GM23338 (cell line): Measurements from ENCODE around the gene EXOC3. TPM values are rescaled to one million over a fixed set of nuclear protein-coding genes. Genes with fewer than 3 reads are reported as not detected.
"Not testable (repeated sequence)": the region's sequence is repeated elsewhere in the genome, so short reads cannot be mapped to it uniquely, and the experiment has no call there.

Experiments
- ATAC-seq: fragments of 200-7000 bp; cut with Tn5 transposase; 3 replicates; pipeline ENCODE4 v1.9.1; 2020
- DNase-seq: peaks from one replicate; pipeline ENCODE4 v3.0.0-alpha.2; 2015; ENCODE audit warnings: low spot score
- H2AFZ ChIP-seq: fragments of 200-600 bp; sonication (generic); 2 replicates; pipeline ENCODE4 v1.8.0; 2016; ENCODE audit warnings: antibody characterized with exemption, mild to moderate bottlenecking, moderate library complexity
- H3F3A ChIP-seq: fragments of 200-600 bp; sonication (generic); replicated peaks from 2 replicates; pipeline ENCODE4 v1.8.0; 2017; ENCODE audit warnings: antibody characterized with exemption, mixed run types, low read depth
- H3K27ac ChIP-seq: fragments of 200-600 bp; sonication (generic); 2 replicates; pipeline ENCODE4 v1.6.1; 2016; ENCODE audit warnings: low read depth
- H3K27me3 ChIP-seq: fragments of 200-600 bp; sonication (generic); 2 replicates; pipeline ENCODE4 v1.8.0; 2016; ENCODE audit warnings: mild to moderate bottlenecking, mixed run types, moderate library complexity; ENCODE audit not compliant: insufficient read depth
- H3K36me3 ChIP-seq: fragments of 200-600 bp; sonication (generic); 2 replicates; pipeline ENCODE4 v1.8.0; 2016; ENCODE audit warnings: mild to moderate bottlenecking; ENCODE audit not compliant: insufficient read depth
- H3K4me1 ChIP-seq: fragments of 200-600 bp; sonication (generic); 2 replicates; pipeline ENCODE4 v1.8.0; 2016; ENCODE audit warnings: mild to moderate bottlenecking, moderate library complexity; ENCODE audit not compliant: insufficient read depth
- H3K4me2 ChIP-seq: fragments of 200-600 bp; sonication (generic); 2 replicates; pipeline ENCODE4 v1.7.1; 2017; ENCODE audit warnings: mixed run types
- H3K4me3 ChIP-seq: fragments of 200-600 bp; sonication (generic); 2 replicates; pipeline ENCODE4 v1.6.1; 2016; ENCODE audit warnings: mixed run types
- H3K79me2 ChIP-seq: fragments of 200-600 bp; sonication (generic); replicated peaks from 2 replicates; pipeline ENCODE4 v1.8.0; 2017; ENCODE audit warnings: mild to moderate bottlenecking; ENCODE audit not compliant: insufficient read depth
- H3K9me2 ChIP-seq: fragments of 200-600 bp; sonication (generic); 2 replicates; pipeline ENCODE4 v1.8.0; 2017; ENCODE audit not compliant: insufficient read depth
- H4K20me1 ChIP-seq: fragments of 200-600 bp; sonication (generic); replicated peaks from 2 replicates; pipeline ENCODE4 v1.8.0; 2017; ENCODE audit warnings: mild to moderate bottlenecking; ENCODE audit not compliant: insufficient read depth
- H3K27ac Mint-ChIP-seq: 2 replicates; pipeline ENCODE4 v1.8.0; 2020; ENCODE audit warnings: inconsistent platforms, mild to moderate bottlenecking, moderate library complexity, mixed read lengths
- H3K27me3 Mint-ChIP-seq: 3 replicates; pipeline ENCODE4 v1.8.0; 2022; ENCODE audit warnings: low read depth, mild to moderate bottlenecking, moderate library complexity, mixed read lengths, inconsistent platforms; ENCODE audit not compliant: insufficient read depth, poor library complexity
- H3K36me3 Mint-ChIP-seq: 3 replicates; pipeline ENCODE4 v1.8.0; 2021; ENCODE audit warnings: low read depth, mild to moderate bottlenecking, inconsistent platforms, moderate library complexity, mixed read lengths
- H3K4me1 Mint-ChIP-seq: 3 replicates; pipeline ENCODE4 v1.8.0; 2020; ENCODE audit warnings: mild to moderate bottlenecking, inconsistent platforms, mixed read lengths
- H3K4me3 Mint-ChIP-seq: 3 replicates; pipeline ENCODE4 v1.8.0; 2021; ENCODE audit warnings: moderate library complexity, mild to moderate bottlenecking, inconsistent platforms, mixed read lengths
- H3K9me3 Mint-ChIP-seq: 3 replicates; pipeline ENCODE4 v1.8.0; 2020; ENCODE audit warnings: moderate library complexity, mild to moderate bottlenecking, inconsistent platforms, mixed read lengths
- ETS1 ChIP-seq: IDR thresholded peaks from 2 replicates; pipeline ENCODE4 v1.6.1; 2016; ENCODE audit warnings: antibody characterized with exemption
- EZH2phosphoT487 ChIP-seq: fragments of 200-600 bp; sonication (generic); IDR thresholded peaks from one replicate; pipeline ENCODE4 v1.8.1; 2018; ENCODE audit warnings: antibody characterized with exemption; ENCODE audit not compliant: unreplicated experiment
- NANOG ChIP-seq: IDR thresholded peaks from 2 replicates; pipeline ENCODE4 v1.6.1; 2016; ENCODE audit warnings: antibody characterized with exemption, borderline replicate concordance
- POLR2AphosphoS5 ChIP-seq: IDR thresholded peaks from 2 replicates; pipeline ENCODE4 v1.6.1; 2016; ENCODE audit warnings: antibody characterized with exemption, low read depth
- REST ChIP-seq: IDR thresholded peaks from one replicate; pipeline ENCODE4 v1.6.1; 2018; ENCODE audit warnings: antibody characterized with exemption; ENCODE audit not compliant: unreplicated experiment
- STAT1 ChIP-seq: IDR thresholded peaks from one replicate; pipeline ENCODE4 v1.6.1; 2016; ENCODE audit warnings: antibody characterized with exemption; ENCODE audit not compliant: unreplicated experiment
- ZNF114 ChIP-seq: fragments of 250-450 bp; sonication (Bioruptor Pico); IDR thresholded peaks from 2 replicates; pipeline ENCODE4 v1.5.0; 2020; ENCODE audit warnings: mild to moderate bottlenecking, moderate library complexity
- ZNF462 ChIP-seq: fragments of 250-450 bp; sonication (Bioruptor Pico); IDR thresholded peaks from 2 replicates; pipeline ENCODE4 v1.5.0; 2020; ENCODE audit warnings: mild to moderate bottlenecking, moderate library complexity
- polyA plus RNA-seq: library from polyadenylated mRNA; unstranded; fragments of >200 nt; fragmentation: Nextera tagmentation; extraction: Ambion mirVana; gene quantifications from 2 replicates; pipeline ENCODE4 v1.2.1, GENCODE V29; 2016
- total RNA-seq: library from RNA; depleted of rRNA; stranded (reverse); fragments of >200 nt; shearing (Covaris generic); gene quantifications from 2 replicates; pipeline ENCODE4 v1.2.3, GENCODE V29; 2014

Gene EXOC3
- total and polyA plus RNA-seq, 2 experiments from 2014 or later, result 13.4 to 31.6 TPM

GRCh38 chr5:414991-415927, 27.7 kb upstream of the EXOC3 start:
- peak; percentile 83 for DNase-seq
- peaks cover 10% of the 10 kb centered on the region for H3K27me3 Mint-ChIP-seq

GRCh38 chr5:415928-416635, 26.9 kb upstream of the EXOC3 start:
- H3K4me3 Mint-ChIP-seq, result no peak overlapping the region
- Histone ChIP-seq H3K4me3 (no peak overlapping the region), H4K20me1 (no peaks in the 10 kb centered on the region), H3K27me3 (no peaks in the 10 kb centered on the region), H3K9me2 (no peaks in the 10 kb centered on the region), H3K79me2 (no peaks in the 10 kb centered on the region), H3K4me2 (no peak overlapping the region), H3K27ac (peak overlapping the region; percentile 55; the same call in 1 of the 2 replicates), H3F3A (no peaks in the 10 kb centered on the region), H2AFZ (peak overlapping the region; percentile 63; the same call in 1 of the 2 replicates), H3K4me1 (peaks cover 3% of the 10 kb centered on the region; the same call in 1 of the 2 replicates), H3K36me3 (no peaks in the 10 kb centered on the region)
- H3K27ac Mint-ChIP-seq, result 0 out of 2 replicates have a peak overlapping the region, but pooled peaks have one; percentile 78
- H3K4me1 Mint-ChIP-seq, result peaks cover 25% of the 10 kb centered on the region
- ATAC-seq (peak; percentile 13), DNase-seq (no peak)
- no peaks in the 10 kb centered on the region for H3K9me3 Mint-ChIP-seq
- H3K27me3 Mint-ChIP-seq, result peaks cover 13% of the 10 kb centered on the region
- no peaks in the 10 kb centered on the region for H3K36me3 Mint-ChIP-seq
- TF ChIP-seq NANOG, result no peak
- TF ChIP-seq ZNF462 (CRISPR knock-in tag), result no peak
- TF ChIP-seq POLR2AphosphoS5, result no peak
- TF ChIP-seq ZNF114 (CRISPR knock-in tag), result no peak
- TF ChIP-seq EZH2phosphoT487, result no peak
- TF ChIP-seq ETS1, result no peak
- no peak for TF ChIP-seq REST
- TF ChIP-seq STAT1, result no peak

More at GRCh38 chr5:414991-415927, 27.7 kb upstream of the EXOC3 start:
- not testable (repeated sequence) for H3K27me3 ChIP-seq, H4K20me1 ChIP-seq, H3K4me2 ChIP-seq, H3K36me3 ChIP-seq, H3K9me3 Mint-ChIP-seq, H3K9me2 ChIP-seq, H3F3A ChIP-seq, H3K4me1 ChIP-seq, H3K36me3 Mint-ChIP-seq, H3K79me2 ChIP-seq, H3K4me3 Mint-ChIP-seq, H3K4me3 ChIP-seq
- H2AFZ ChIP-seq, result peak overlapping the region; percentile 63; the same call in 1 of the 2 replicates
- peak overlapping the region; percentile 55; the same call in 1 of the 2 replicates for H3K27ac ChIP-seq
- H3K4me1 Mint-ChIP-seq, result peaks cover 25% of the 10 kb centered on the region
- TF ChIP-seq POLR2AphosphoS5, result 0 out of 2 replicates have a peak, but pooled peaks have one; percentile 37
- ATAC-seq, result peak; percentile 87
- H3K27ac Mint-ChIP-seq, result 0 out of 2 replicates have a peak overlapping the region, but pooled peaks have one; percentile 78
